DLD1 (cell line): ENCODE measurements around the gene DNAJC3.

Experiments
- in situ Hi-C: cut with HindIII; loops from 2 replicates; pipeline ENCODE4 v1.10.0; 2017; ENCODE audit warnings: low sequenced_read_pairs

The DNAJC3 gene

GRCh38 chr13:95833126-95833525, 156.2 kb downstream of the DNAJC3 start:
- in situ Hi-C loops: no loop called here

GRCh38 chr13:95833719-95834118, 156.8 kb downstream of the DNAJC3 start:
- in situ Hi-C loops: no loop called here

GRCh38 chr13:95834134-95834765, 157.3 kb downstream of the DNAJC3 start:
- in situ Hi-C loops: no loop called here

- in situ Hi-C loops: no loop called here
These were observed 165.0 kb downstream of the DNAJC3 start for GRCh38 chr13:95841894-95842293.

- in situ Hi-C loops: no loop called here
These were observed 166.0 kb downstream of the DNAJC3 start for GRCh38 chr13:95842898-95843297.
